GM12878 (cell line): Measurements from ENCODE around the gene SPINT2. TPM values are rescaled to one million over a fixed set of nuclear protein-coding genes. Genes with fewer than 3 reads are reported as not detected.

ENCODE experiments used
- ATAC-seq: fragments of 200-7000 bp; cut with Tn5 transposase; 3 replicates; pipeline ENCODE4 v1.9.1; 2020; ENCODE audit warnings: mild to moderate bottlenecking, moderate library complexity
- BruUV-seq: library from RNA; stranded (reverse); fragments of 400-500 nt; replicated peaks from 2 replicates; lab custom pipeline; 2021; lab: Mats Ljungman, UMichigan
- CTCF ChIA-PET: fragments of 300-600 bp; sonication (Branson Sonifier 250); formaldehyde crosslinking; extraction: SDS; loops from one replicate; lab custom pipeline; 2021; ENCODE audit warnings: inconsistent platforms; lab: Yijun Ruan, JAX
- POLR2A ChIA-PET: fragments of 350-600 bp; formaldehyde crosslinking; extraction: SDS; loops from one replicate; lab custom pipeline; 2021; ENCODE audit warnings: inconsistent platforms; lab: Charles Lee
- RAD21 ChIA-PET: fragments of 300-600 bp; sonication (Branson Sonifier 250); formaldehyde crosslinking; loops from one replicate; lab custom pipeline; 2023; ENCODE audit warnings: antibody characterized with exemption; ENCODE audit not compliant: unreplicated experiment; lab: Charles Lee
- SMC1A ChIA-PET: fragments of 300-600 bp; sonication (Branson Sonifier 250); formaldehyde crosslinking; loops from one replicate; lab custom pipeline; 2023; ENCODE audit not compliant: unreplicated experiment, uncharacterized antibody; lab: Charles Lee
- DNase-seq: peaks from one replicate; pipeline ENCODE4 v3.0.0-alpha.2; 2011; ENCODE audit warnings: low read depth, low spot score
- FAIRE-seq: peaks from 3 replicates; lab custom pipeline; 2011; peaks lifted over from hg19 to GRCh38; lab: Jason Lieb, UNC
- H2AFZ ChIP-seq: 2 replicates; pipeline ENCODE4 v1.6.0; 2011; ENCODE audit warnings: low read depth, low read length, control low read depth; ENCODE audit not compliant: control insufficient read depth
- H3K27ac ChIP-seq: 2 replicates; pipeline ENCODE4 v1.5.1; 2011; ENCODE audit warnings: control low read depth; ENCODE audit not compliant: control insufficient read depth, insufficient read depth
- H3K27me3 ChIP-seq, 2 experiments: replicated peaks in 1 of 2; 2 replicates each; pipeline versions ENCODE4 v1.6.0 to v1.6.1; 2011; ENCODE audit warnings: low read length in 1 of 2; ENCODE audit not compliant: control insufficient read depth in 2 of 2, insufficient read depth in 2 of 2
- H3K36me3 ChIP-seq, 2 experiments: 2 replicates each; pipeline ENCODE4 v1.5.1; 2011; ENCODE audit warnings: low read length in 1 of 2; ENCODE audit not compliant: control insufficient read depth in 2 of 2, insufficient read depth in 2 of 2
- H3K4me1 ChIP-seq: 2 replicates; pipeline ENCODE4 v1.6.1; 2011; ENCODE audit warnings: mild to moderate bottlenecking, low read length, moderate library complexity, mixed read lengths; ENCODE audit not compliant: control insufficient read depth, insufficient read depth
- H3K4me2 ChIP-seq: 2 replicates; pipeline ENCODE4 v1.6.0; 2011; ENCODE audit warnings: control low read depth; ENCODE audit not compliant: control insufficient read depth, insufficient read depth
- H3K4me3 ChIP-seq: fragments of 200-600 bp; sonication (generic); 2 replicates; pipeline ENCODE4 v1.5.1; 2016
- H3K79me2 ChIP-seq: 2 replicates; pipeline ENCODE4 v1.6.0; 2011; ENCODE audit warnings: low read length; ENCODE audit not compliant: control insufficient read depth, insufficient read depth
- H3K9ac ChIP-seq: 2 replicates; pipeline ENCODE4 v1.8.0; 2011; ENCODE audit warnings: low read length, control low read depth, mixed read lengths; ENCODE audit not compliant: control insufficient read depth, insufficient read depth
- H3K9me3 ChIP-seq: replicated peaks from 3 replicates; pipeline ENCODE4 v1.5.1; 2011; ENCODE audit warnings: mild to moderate bottlenecking, low read length; ENCODE audit not compliant: control insufficient read depth, insufficient read depth
- H4K20me1 ChIP-seq: 2 replicates; pipeline ENCODE4 v1.6.0; 2011; ENCODE audit not compliant: control insufficient read depth, insufficient read depth
- ATF7 ChIP-seq: fragments of 450-650 bp; IDR thresholded peaks from 2 replicates; pipeline ENCODE4 v1.6.1; 2016; ENCODE audit warnings: low read depth, mild to moderate bottlenecking
- CBX5 ChIP-seq: sonication (generic); IDR thresholded peaks from 2 replicates; pipeline ENCODE4 v1.6.1; 2016; ENCODE audit warnings: low read depth, moderate library complexity, mild to moderate bottlenecking, inconsistent platforms
- IKZF1 ChIP-seq: fragments of 450-650 bp; conservative IDR thresholded peaks from 2 replicates; pipeline ENCODE4 v1.6.1; 2017; ENCODE audit warnings: antibody characterized with exemption, mild to moderate bottlenecking
- PBX3 ChIP-seq: IDR thresholded peaks from 2 replicates; pipeline ENCODE4 v1.6.1; 2011; ENCODE audit warnings: mild to moderate bottlenecking, low read depth, low read length, moderate library complexity; ENCODE audit not compliant: insufficient replicate concordance
- POLR2AphosphoS2 ChIP-seq: IDR thresholded peaks from 2 replicates; pipeline ENCODE4 v1.6.1; 2011; ENCODE audit warnings: low read depth, mild to moderate bottlenecking, low read length, improper control_type of control experiment, moderate library complexity
- RELA ChIP-seq: fragments of 450-650 bp; IDR thresholded peaks from 2 replicates; pipeline ENCODE4 v1.8.0; 2014; ENCODE audit warnings: borderline replicate concordance; ENCODE audit not compliant: partially characterized antibody
- SIX5 ChIP-seq: IDR thresholded peaks from 2 replicates; pipeline ENCODE4 v1.6.1; 2011; ENCODE audit warnings: mild to moderate bottlenecking, low read depth, low read length, moderate library complexity; ENCODE audit not compliant: severe bottlenecking
- WGBS: methylation state at CpG from one replicate; pipeline ENCODE4 v1.1.6; 2016; ENCODE audit warnings: low lambda C conversion rate; ENCODE audit not compliant: insufficient replicate concordance, insufficient coverage; ENCODE audit errors: missing lambda C conversion rate; 5-methylcytosine and 5-hydroxymethylcytosine counted together
- in situ Hi-C: fragments of 300-500 bp; cut with MboI; formaldehyde crosslinking; loops from 9 replicates; pipeline ENCODE4 v1.14.3; 2018; ENCODE audit warnings: mixed read lengths
- intact Hi-C: fragments of 100-400 bp; cut with micrococcal nuclease; formaldehyde crosslinking; loops from one replicate; pipeline ENCODE4 v1.14.2; 2022; ENCODE audit not compliant: unreplicated experiment
- polyA plus RNA-seq, 11 experiments: library from polyadenylated mRNA; depleted of rRNA in 4 of 11; unstranded in 6 of 11; stranded (reverse) in 5 of 11; fragments of >200 nt; fragmentation: Nextera tagmentation in 4 of 11; fragmentation: Illumina TruSeq in 1 of 11; extraction: Ambion mirVana in 4 of 11; extraction: Trizol in 1 of 11; gene quantifications; 1 replicate in 1 of 11; 2 replicates in 10 of 11; pipeline versions ENCODE4 v1.2.1 to v1.2.3, GENCODE V29; 2011 to 2016; ENCODE audit warnings: inconsistent platforms in 2 of 11, missing spikeins in 2 of 11, low read depth in 1 of 11
- total RNA-seq, 4 experiments: library from RNA; depleted of rRNA in 3 of 4; stranded (reverse); fragments of >200 nt in 3 of 4; fragmentation: Illumina TruSeq in 1 of 4; extraction: Trizol in 1 of 4; gene quantifications; 2 replicates each; pipeline versions ENCODE4 v1.2.1 to v1.2.3, GENCODE V29; 2013 to 2021
- TF ChIP-seq, protein P1 (sequence below): IDR thresholded peaks from 2 replicates; pipeline ENCODE4 v1.6.1; 2012; ENCODE audit warnings: mild to moderate bottlenecking, low read depth, low read length

Gene SPINT2
- total and polyA plus RNA-seq, 10 of the 15 experiments (the other 5 are each of a cell fraction or from before 2014, with no cell fraction given) = 0.15 to 26.5 (median 17.5) TPM

- ATAC-seq = peak; percentile 26
- H3K4me1 ChIP-seq = peaks cover 3% of the 10 kb centered on the region; the same call in 1 of the 2 replicates
- no peak for DNase-seq
- TF ChIP-seq PBX3 (no peak), POLR2AphosphoS2 (no peak), CBX5 (no peak), SIX5 (peak; percentile 43), ATF7 (0 out of 2 replicates have a peak, but pooled peaks have one; percentile 2), IKZF1 (no peak), RELA (no peak)
- TF ChIP-seq, protein P1, sequence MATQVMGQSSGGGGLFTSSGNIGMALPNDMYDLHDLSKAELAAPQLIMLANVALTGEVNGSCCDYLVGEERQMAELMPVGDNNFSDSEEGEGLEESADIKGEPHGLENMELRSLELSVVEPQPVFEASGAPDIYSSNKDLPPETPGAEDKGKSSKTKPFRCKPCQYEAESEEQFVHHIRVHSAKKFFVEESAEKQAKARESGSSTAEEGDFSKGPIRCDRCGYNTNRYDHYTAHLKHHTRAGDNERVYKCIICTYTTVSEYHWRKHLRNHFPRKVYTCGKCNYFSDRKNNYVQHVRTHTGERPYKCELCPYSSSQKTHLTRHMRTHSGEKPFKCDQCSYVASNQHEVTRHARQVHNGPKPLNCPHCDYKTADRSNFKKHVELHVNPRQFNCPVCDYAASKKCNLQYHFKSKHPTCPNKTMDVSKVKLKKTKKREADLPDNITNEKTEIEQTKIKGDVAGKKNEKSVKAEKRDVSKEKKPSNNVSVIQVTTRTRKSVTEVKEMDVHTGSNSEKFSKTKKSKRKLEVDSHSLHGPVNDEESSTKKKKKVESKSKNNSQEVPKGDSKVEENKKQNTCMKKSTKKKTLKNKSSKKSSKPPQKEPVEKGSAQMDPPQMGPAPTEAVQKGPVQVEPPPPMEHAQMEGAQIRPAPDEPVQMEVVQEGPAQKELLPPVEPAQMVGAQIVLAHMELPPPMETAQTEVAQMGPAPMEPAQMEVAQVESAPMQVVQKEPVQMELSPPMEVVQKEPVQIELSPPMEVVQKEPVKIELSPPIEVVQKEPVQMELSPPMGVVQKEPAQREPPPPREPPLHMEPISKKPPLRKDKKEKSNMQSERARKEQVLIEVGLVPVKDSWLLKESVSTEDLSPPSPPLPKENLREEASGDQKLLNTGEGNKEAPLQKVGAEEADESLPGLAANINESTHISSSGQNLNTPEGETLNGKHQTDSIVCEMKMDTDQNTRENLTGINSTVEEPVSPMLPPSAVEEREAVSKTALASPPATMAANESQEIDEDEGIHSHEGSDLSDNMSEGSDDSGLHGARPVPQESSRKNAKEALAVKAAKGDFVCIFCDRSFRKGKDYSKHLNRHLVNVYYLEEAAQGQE = no peak
- WGBS = 20% methylated on average over 8 of the region's 8 CpGs
- ChIA-PET RAD21 (no interaction called here), POLR2A (no interaction called here), SMC1A (no interaction called here), CTCF (no interaction called here)
- peak overlapping the region; percentile 68 for H3K27ac ChIP-seq
- H3K36me3 ChIP-seq = no peaks in the 10 kb centered on the region
- no peak for FAIRE-seq
- intact Hi-C loops = loop anchor here (5.0 kb wide), 1 partner anchor 74 kb away; no protein-coding TSS in a partner anchor
- H3K9ac ChIP-seq = peak overlapping the region; percentile 76
- H4K20me1 ChIP-seq = no peaks in the 10 kb centered on the region
- H3K4me2 ChIP-seq = peak overlapping the region; percentile 56
- peak overlapping the region; percentile 84 for H2AFZ ChIP-seq
- H3K4me3 ChIP-seq = peak overlapping the region; percentile 51; the same call in 1 of the 2 replicates
- in situ Hi-C loops = no loop called here
- no peaks in the 10 kb centered on the region for H3K9me3 ChIP-seq
- no TSS peak for BruUV-seq
- H3K79me2 ChIP-seq = peaks cover 4% of the 10 kb centered on the region
- no peaks in the 10 kb centered on the region; a peak in 2 of 4 replicates for H3K27me3 ChIP-seq
These were observed 52.2 kb downstream of the SPINT2 start for GRCh38 chr19:38316477-38317067.
